Measurements from ENCODE around the gene HOXB1.

GRCh38 chr17:48502901-48503300, 27.9 kb downstream of the HOXB1 start:
- TF ChIP-seq ELF4 (IDR thresholded peaks at IDR 0.05) (no peak), NFRKB (IDR thresholded peaks at IDR 0.05) (no peak), FOXM1 (IDR thresholded peaks at IDR 0.05; ENCODE audit: borderline replicate concordance) (no peak), ZNF384 (IDR thresholded peaks at IDR 0.05) (no peak), HDGF (IDR thresholded peaks at IDR 0.05; ENCODE audit: borderline replicate concordance) (no peak), ARNT (IDR thresholded peaks at IDR 0.05) (no peak), TARDBP (IDR thresholded peaks at IDR 0.05) (no peak), FOXK2 (IDR thresholded peaks at IDR 0.05) (no peak), FOXA1 (IDR thresholded peaks at IDR 0.05) (no peak), BHLHE40 (IDR thresholded peaks at IDR 0.05; ENCODE audit: borderline replicate concordance) (no peak), SP1 (IDR thresholded peaks at IDR 0.05) (no peak), LEF1 (IDR thresholded peaks at IDR 0.05; ENCODE audit: borderline replicate concordance) (no peak), SUZ12 (IDR thresholded peaks at IDR 0.05) (no peak)
- TF ChIP-seq, protein P1, sequence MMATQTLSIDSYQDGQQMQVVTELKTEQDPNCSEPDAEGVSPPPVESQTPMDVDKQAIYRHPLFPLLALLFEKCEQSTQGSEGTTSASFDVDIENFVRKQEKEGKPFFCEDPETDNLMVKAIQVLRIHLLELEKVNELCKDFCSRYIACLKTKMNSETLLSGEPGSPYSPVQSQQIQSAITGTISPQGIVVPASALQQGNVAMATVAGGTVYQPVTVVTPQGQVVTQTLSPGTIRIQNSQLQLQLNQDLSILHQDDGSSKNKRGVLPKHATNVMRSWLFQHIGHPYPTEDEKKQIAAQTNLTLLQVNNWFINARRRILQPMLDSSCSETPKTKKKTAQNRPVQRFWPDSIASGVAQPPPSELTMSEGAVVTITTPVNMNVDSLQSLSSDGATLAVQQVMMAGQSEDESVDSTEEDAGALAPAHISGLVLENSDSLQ (IDR thresholded peaks at IDR 0.05), result no peak

All from HEK293T (cell line).